CD14-positive monocyte (primary cell): ENCODE results near the gene ATG101. TPM values are rescaled to one million over a fixed set of nuclear protein-coding genes. Genes with fewer than 3 reads are reported as not detected.

Source experiments
- DNase-seq, 3 donors: peaks; one replicate each; pipeline ENCODE4 v3.0.0-alpha.2; 2011 to 2022
- H2AFZ ChIP-seq: 2 replicates; pipeline ENCODE4 v1.6.0; 2012; ENCODE audit warnings: mild to moderate bottlenecking, low read depth, low read length, inconsistent platforms; ENCODE audit not compliant: insufficient read depth, poor library complexity, severe bottlenecking
- H3K27ac ChIP-seq, 2 donors: 1 replicate in 1 of 2; 2 replicates in 1 of 2; pipeline ENCODE4 v1.5.1; 2012 to 2013; ENCODE audit warnings: low read length in 2 of 2, control low read depth in 1 of 2, inconsistent platforms in 1 of 2, low read depth in 1 of 2, mild to moderate bottlenecking in 1 of 2
- H3K27me3 ChIP-seq, 2 donors: one replicate each; pipeline versions ENCODE4 v1.6.0 to v1.6.1; 2011 to 2013; ENCODE audit warnings: low read length in 2 of 2; ENCODE audit not compliant: control insufficient read depth in 2 of 2, insufficient read depth in 2 of 2
- H3K36me3 ChIP-seq, 2 donors: replicated peaks in 1 of 2; 1 replicate in 1 of 2; 2 replicates in 1 of 2; pipeline versions ENCODE4 v1.5.1 to v1.6.1; 2012 to 2013; ENCODE audit warnings: low read length in 2 of 2, control low read depth in 1 of 2, inconsistent platforms in 1 of 2, mild to moderate bottlenecking in 1 of 2; ENCODE audit not compliant: insufficient read depth in 2 of 2, control insufficient read depth in 1 of 2
- H3K4me1 ChIP-seq, 2 donors: 1 replicate in 1 of 2; 2 replicates in 1 of 2; pipeline versions ENCODE4 v1.5.1 to v1.6.1; 2012 to 2013; ENCODE audit warnings: low read length in 2 of 2, control low read depth in 1 of 2, inconsistent platforms in 1 of 2, mild to moderate bottlenecking in 1 of 2, moderate library complexity in 1 of 2; ENCODE audit not compliant: insufficient read depth in 2 of 2, control insufficient read depth in 1 of 2
- H3K4me2 ChIP-seq: replicated peaks from 2 replicates; pipeline ENCODE3; 2012; ENCODE audit warnings: low read length, moderate library complexity, mild to moderate bottlenecking; ENCODE audit not compliant: poor library complexity, severe bottlenecking; ENCODE audit errors: extremely low read depth
- H3K4me3 ChIP-seq, 3 experiments: fragments of 200-600 bp in 1 of 3; sonication (generic) in 1 of 3; replicated peaks in 1 of 3; 1 replicate in 2 of 3; 2 replicates in 1 of 3; pipeline ENCODE4 v1.5.1; 2011 to 2013; ENCODE audit warnings: low read length in 3 of 3, mild to moderate bottlenecking in 3 of 3, control low read depth in 2 of 3, low read depth in 2 of 3, inconsistent platforms in 1 of 3, moderate library complexity in 1 of 3
- H3K79me2 ChIP-seq: 2 replicates; pipeline ENCODE4 v1.6.0; 2012; ENCODE audit warnings: mild to moderate bottlenecking, control low read depth, inconsistent platforms, low read length, moderate library complexity; ENCODE audit not compliant: insufficient read depth
- H3K9ac ChIP-seq: 2 replicates; pipeline ENCODE4 v1.6.0; 2017; ENCODE audit warnings: low read length, mild to moderate bottlenecking; ENCODE audit not compliant: insufficient read depth, poor library complexity, severe bottlenecking
- H3K9me3 ChIP-seq, 2 donors: replicated peaks in 1 of 2; 1 replicate in 1 of 2; 2 replicates in 1 of 2; pipeline versions ENCODE4 v1.5.1 to v1.6.1; 2012 to 2013; ENCODE audit warnings: low read length in 2 of 2, control low read depth in 1 of 2; ENCODE audit not compliant: control insufficient read depth in 1 of 2, insufficient read depth in 1 of 2
- H4K20me1 ChIP-seq: 2 replicates; pipeline ENCODE4 v1.6.0; 2012; ENCODE audit warnings: mild to moderate bottlenecking, low read length, control low read depth, moderate library complexity; ENCODE audit not compliant: insufficient read depth
- H3K27ac Mint-ChIP-seq, 7 donors: one replicate each; pipeline ENCODE4 v1.8.0; 2020; ENCODE audit warnings: mild to moderate bottlenecking in 7 of 7, mixed read lengths in 7 of 7, moderate library complexity in 6 of 7, inconsistent platforms in 2 of 7
- H3K27me3 Mint-ChIP-seq, 3 donors: one replicate each; pipeline ENCODE4 v1.8.0; 2021 to 2022; ENCODE audit warnings: low read depth in 3 of 3, mild to moderate bottlenecking in 3 of 3, mixed read lengths in 3 of 3, moderate library complexity in 3 of 3, inconsistent platforms in 1 of 3
- H3K36me3 Mint-ChIP-seq, 2 donors: one replicate each; pipeline ENCODE4 v1.8.0; 2020; ENCODE audit warnings: mixed read lengths in 2 of 2, inconsistent platforms in 1 of 2, mild to moderate bottlenecking in 1 of 2
- H3K4me1 Mint-ChIP-seq: one replicate; pipeline ENCODE4 v1.8.0; 2020; ENCODE audit warnings: mild to moderate bottlenecking, mixed read lengths
- H3K4me3 Mint-ChIP-seq, 2 donors: one replicate each; pipeline ENCODE4 v1.8.0; 2020; ENCODE audit warnings: mild to moderate bottlenecking in 2 of 2, mixed read lengths in 2 of 2, moderate library complexity in 1 of 2
- H3K9me3 Mint-ChIP-seq, 7 donors: one replicate each; pipeline ENCODE4 v1.8.0; 2020 to 2022; ENCODE audit warnings: mixed read lengths in 7 of 7, mild to moderate bottlenecking in 6 of 7, moderate library complexity in 6 of 7, inconsistent platforms in 2 of 7
- WGBS: methylation state at CpG from one replicate; pipeline ENCODE4 v1.1.5; 2013; ENCODE audit warnings: missing lambda C conversion rate; ENCODE audit not compliant: insufficient coverage; 5-methylcytosine and 5-hydroxymethylcytosine counted together
- intact Hi-C, 2 donors: fragments of 100-400 bp; cut with micrococcal nuclease; formaldehyde crosslinking; loops; one replicate each; pipeline versions ENCODE4 v1.15.0 to v1.15.1; 2023
- polyA plus RNA-seq, 3 donors: library from polyadenylated mRNA; depleted of rRNA in 1 of 3; unstranded in 2 of 3; stranded (reverse) in 1 of 3; fragments of 300-500 nt in 2 of 3; fragments of >200 nt in 1 of 3; fragmentation: Illumina TruSeq in 2 of 3; gene quantifications; 1 replicate in 2 of 3; 2 replicates in 1 of 3; pipeline ENCODE4 v1.2.3, GENCODE V29; 2012 to 2021
- TF ChIP-seq, protein P1 (sequence below): fragments of 200-600 bp; IDR thresholded peaks from one replicate; pipeline ENCODE4 v1.8.0; 2022; ENCODE audit warnings: antibody characterized with exemption, mild to moderate bottlenecking

The ATG101 gene
- polyA plus RNA-seq, 3 donors: 20.5 to 120 (median 26.4) TPM

DNA sequence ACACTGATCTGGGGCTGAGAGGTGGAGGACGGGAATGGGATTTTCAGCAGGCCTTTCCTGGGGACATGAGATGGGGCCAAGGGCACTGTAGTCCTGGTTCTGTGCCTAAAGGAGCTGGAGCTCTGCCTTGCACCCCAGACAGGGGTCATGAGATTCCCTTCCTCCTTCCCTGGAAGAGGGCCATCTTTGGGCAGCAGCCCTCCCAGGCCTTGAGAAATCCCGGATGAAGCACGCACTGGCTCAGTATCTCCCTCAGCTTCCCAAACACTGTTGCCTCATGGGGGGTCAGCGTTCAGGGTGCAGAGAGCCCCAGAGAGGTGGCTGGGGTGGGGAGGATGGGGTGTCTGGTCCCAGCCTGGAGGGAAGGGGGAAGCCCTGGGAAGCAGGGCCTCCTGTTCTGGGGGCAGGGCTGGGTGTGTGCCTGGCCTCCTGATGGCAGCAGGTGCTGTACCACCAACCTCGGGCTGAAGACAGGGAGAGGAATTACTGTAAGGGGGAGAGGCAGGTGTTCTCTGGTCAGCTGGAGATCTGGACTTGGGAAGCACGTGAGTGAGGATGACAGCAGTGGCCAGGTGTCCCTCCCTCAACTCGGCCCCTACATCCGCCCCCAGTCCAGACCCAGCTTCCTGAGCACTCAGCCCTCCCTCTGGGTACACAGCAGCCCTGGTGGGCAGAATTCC is 26.9 kb upstream of the ATG101 start:
- no peak overlapping the region for H3K4me3 ChIP-seq
- no peak overlapping the region for H3K27ac ChIP-seq
- 100% methylated on average over 3 of the region's 8 CpGs for WGBS
- Mint-ChIP-seq H3K27ac (peak overlapping the region in 3 of 7 donors; percentile 13 to 62 (median 46)), H3K4me1 (peaks cover 57% of the 10 kb centered on the region), H3K9me3 (peaks cover 0 to 3% (median 0%) of the 10 kb centered on the region in 7 donors), H3K4me3 (no peak overlapping the region), H3K27me3 (peaks cover 15 to 29% (median 21%) of the 10 kb centered on the region in 3 donors), H3K36me3 (peaks cover 4 to 15% of the 10 kb centered on the region in 2 donors)
- H3K9ac ChIP-seq: no peak overlapping the region
- TF ChIP-seq, protein P1, sequence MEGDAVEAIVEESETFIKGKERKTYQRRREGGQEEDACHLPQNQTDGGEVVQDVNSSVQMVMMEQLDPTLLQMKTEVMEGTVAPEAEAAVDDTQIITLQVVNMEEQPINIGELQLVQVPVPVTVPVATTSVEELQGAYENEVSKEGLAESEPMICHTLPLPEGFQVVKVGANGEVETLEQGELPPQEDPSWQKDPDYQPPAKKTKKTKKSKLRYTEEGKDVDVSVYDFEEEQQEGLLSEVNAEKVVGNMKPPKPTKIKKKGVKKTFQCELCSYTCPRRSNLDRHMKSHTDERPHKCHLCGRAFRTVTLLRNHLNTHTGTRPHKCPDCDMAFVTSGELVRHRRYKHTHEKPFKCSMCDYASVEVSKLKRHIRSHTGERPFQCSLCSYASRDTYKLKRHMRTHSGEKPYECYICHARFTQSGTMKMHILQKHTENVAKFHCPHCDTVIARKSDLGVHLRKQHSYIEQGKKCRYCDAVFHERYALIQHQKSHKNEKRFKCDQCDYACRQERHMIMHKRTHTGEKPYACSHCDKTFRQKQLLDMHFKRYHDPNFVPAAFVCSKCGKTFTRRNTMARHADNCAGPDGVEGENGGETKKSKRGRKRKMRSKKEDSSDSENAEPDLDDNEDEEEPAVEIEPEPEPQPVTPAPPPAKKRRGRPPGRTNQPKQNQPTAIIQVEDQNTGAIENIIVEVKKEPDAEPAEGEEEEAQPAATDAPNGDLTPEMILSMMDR: no peak
- no peaks in the 10 kb centered on the region for H3K36me3 ChIP-seq
- DNase-seq: no peak
- no peak overlapping the region for H3K4me2 ChIP-seq
- H3K79me2 ChIP-seq: no peaks in the 10 kb centered on the region
- H4K20me1 ChIP-seq: no peaks in the 10 kb centered on the region
- H3K9me3 ChIP-seq: no peaks in the 10 kb centered on the region
- intact Hi-C loops: no loop called here
- H3K4me1 ChIP-seq: peaks cover 30 to 58% of the 10 kb centered on the region in 2 donors
- H3K27me3 ChIP-seq: peaks cover 0 to under 1% of the 10 kb centered on the region in 2 donors
- H2AFZ ChIP-seq: no peak overlapping the region

DNA sequence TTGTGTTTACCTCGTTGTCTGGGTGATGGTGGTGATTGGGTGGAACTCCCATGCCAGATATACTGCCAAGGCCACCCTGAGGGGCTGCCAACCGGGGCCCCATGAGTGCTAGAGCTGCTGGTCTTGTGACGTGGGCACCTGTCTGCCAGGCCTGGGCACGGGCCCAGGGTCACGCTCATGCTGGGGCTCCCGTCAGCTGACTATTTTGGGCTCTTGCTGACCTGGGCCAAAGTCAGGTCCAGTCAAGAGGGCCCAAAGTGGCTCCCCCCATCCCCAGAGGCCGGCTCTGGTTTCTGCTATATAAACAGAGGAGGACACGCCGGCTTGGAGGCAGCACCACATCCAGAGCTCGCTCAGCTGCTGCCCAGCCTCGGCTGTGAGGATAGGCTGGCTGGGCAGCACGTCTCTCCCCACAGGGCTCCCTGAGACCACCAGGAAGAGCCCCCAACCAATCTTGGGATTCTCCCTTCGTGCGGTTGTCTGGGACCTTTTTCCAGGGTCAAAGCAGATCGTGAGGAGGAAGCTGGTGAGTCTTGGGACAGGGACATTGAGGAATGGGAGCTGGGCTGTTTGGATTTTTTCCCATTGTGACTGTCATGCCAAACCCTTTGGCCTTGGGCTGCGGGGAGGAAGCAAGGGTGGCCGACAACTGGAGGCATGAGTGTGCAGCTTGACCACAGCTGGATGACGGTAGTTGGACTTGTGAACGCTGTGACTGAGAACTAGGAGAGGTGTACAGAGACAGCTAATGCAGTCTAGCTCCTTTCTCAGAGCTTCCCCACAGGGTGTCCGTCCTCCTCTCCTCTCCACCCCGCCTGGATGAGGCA is 26.2 kb upstream of the ATG101 start:
- Histone ChIP-seq H3K9me3 (no peaks in the 10 kb centered on the region), H3K27me3 (no peaks in the 10 kb centered on the region), H3K4me3 (no peak overlapping the region), H3K79me2 (no peaks in the 10 kb centered on the region), H3K27ac (no peak overlapping the region), H3K4me1 (peaks cover 26 to 56% of the 10 kb centered on the region in 2 donors), H2AFZ (no peak overlapping the region), H3K4me2 (no peak overlapping the region), H4K20me1 (no peaks in the 10 kb centered on the region), H3K36me3 (no peaks in the 10 kb centered on the region), H3K9ac (no peak overlapping the region)
- H3K27ac Mint-ChIP-seq: peak overlapping the region in 4 of 7 donors; percentile 8 to 77 (median 40)
- WGBS: 88% methylated on average over 17 of the region's 21 CpGs
- peaks cover 7 to 24% (median 16%) of the 10 kb centered on the region in 3 donors for H3K27me3 Mint-ChIP-seq
- intact Hi-C loops: no loop called here
- no peak for DNase-seq
- peaks cover 4 to 10% of the 10 kb centered on the region in 2 donors for H3K36me3 Mint-ChIP-seq
- TF ChIP-seq, protein P1: no peak
- H3K9me3 Mint-ChIP-seq: no peaks in the 10 kb centered on the region
- peaks cover 55% of the 10 kb centered on the region for H3K4me1 Mint-ChIP-seq
- no peak overlapping the region for H3K4me3 Mint-ChIP-seq
